IMR-90 (cell line): Measurements from ENCODE around the gene MAOB. TPM values are rescaled to one million over a fixed set of nuclear protein-coding genes. Genes with fewer than 3 reads are reported as not detected.

Experiments used
- ATAC-seq: fragments of 200-7000 bp; cut with Tn5 transposase; 2 replicates; pipeline ENCODE4 v1.9.1; 2020; ENCODE audit warnings: low read depth, mild to moderate bottlenecking, moderate library complexity
- BruUV-seq: library from RNA; stranded (reverse); fragments of 400-500 nt; replicated peaks from 2 replicates; lab custom pipeline; 2021; lab: Mats Ljungman, UMichigan
- CTCF ChIA-PET: fragments of 300-600 bp; formaldehyde crosslinking; extraction: SDS; loops from one replicate; lab custom pipeline; 2021; ENCODE audit warnings: antibody characterized with exemption; lab: Yijun Ruan, JAX
- POLR2A ChIA-PET: fragments of 300-600 bp; sonication (Branson Sonifier 250); formaldehyde crosslinking; loops from one replicate; lab custom pipeline; 2022; ENCODE audit warnings: antibody characterized with exemption; ENCODE audit not compliant: unreplicated experiment; lab: Charles Lee
- DNase-seq: peaks from one replicate; pipeline ENCODE4 v3.0.0; 2013
- H2AFZ ChIP-seq: replicated peaks from 2 replicates; pipeline ENCODE3; 2013; ENCODE audit warnings: low read length, mild to moderate bottlenecking; ENCODE audit not compliant: poor library complexity
- H2AK5ac ChIP-seq: 2 replicates; pipeline ENCODE4 v1.6.1; 2013; ENCODE audit warnings: low read depth, low read length, inconsistent platforms
- H2AK9ac ChIP-seq: replicated peaks from 2 replicates; pipeline ENCODE3; 2013; ENCODE audit warnings: mild to moderate bottlenecking, low read depth, low read length, moderate library complexity; ENCODE audit not compliant: poor library complexity
- H2BK120ac ChIP-seq: 2 replicates; pipeline ENCODE4 v1.6.1; 2013; ENCODE audit warnings: low read depth, low read length, inconsistent platforms
- H2BK15ac ChIP-seq: 3 replicates; pipeline ENCODE4 v1.6.1; 2013; ENCODE audit warnings: low read depth, low read length, inconsistent platforms
- H2BK20ac ChIP-seq: 2 replicates; pipeline ENCODE4 v1.6.1; 2013; ENCODE audit warnings: low read depth, mild to moderate bottlenecking, inconsistent platforms, low read length, moderate library complexity
- H2BK5ac ChIP-seq: 2 replicates; pipeline ENCODE4 v1.6.1; 2013; ENCODE audit warnings: mild to moderate bottlenecking, low read depth, low read length, inconsistent platforms; ENCODE audit not compliant: poor library complexity, severe bottlenecking
- H3K14ac ChIP-seq: replicated peaks from 2 replicates; pipeline ENCODE4 v1.6.1; 2013; ENCODE audit warnings: low read depth, low read length, inconsistent platforms
- H3K18ac ChIP-seq: 2 replicates; pipeline ENCODE4 v1.6.1; 2013; ENCODE audit warnings: low read depth, low read length, control low read depth
- H3K23ac ChIP-seq: 2 replicates; pipeline ENCODE4 v1.6.1; 2013; ENCODE audit warnings: low read depth, low read length, inconsistent platforms
- H3K27ac ChIP-seq: 2 replicates; pipeline ENCODE4 v1.5.1; 2013; ENCODE audit warnings: mild to moderate bottlenecking, control low read depth, low read length; ENCODE audit not compliant: insufficient read depth
- H3K27me3 ChIP-seq: 2 replicates; pipeline ENCODE4 v1.6.1; 2013; ENCODE audit warnings: low read length; ENCODE audit not compliant: control insufficient read depth, insufficient read depth
- H3K36me3 ChIP-seq: 2 replicates; pipeline ENCODE4 v1.6.1; 2013; ENCODE audit warnings: low read length, mixed read lengths; ENCODE audit not compliant: control insufficient read depth, insufficient read depth
- H3K4ac ChIP-seq: 2 replicates; pipeline ENCODE4 v1.6.1; 2013; ENCODE audit warnings: low read depth, low read length, inconsistent platforms
- H3K4me1 ChIP-seq: 2 replicates; pipeline ENCODE4 v1.6.1; 2013; ENCODE audit warnings: low read length, mixed read lengths; ENCODE audit not compliant: control insufficient read depth, insufficient read depth
- H3K4me2 ChIP-seq: 2 replicates; pipeline ENCODE4 v1.6.1; 2013; ENCODE audit warnings: low read depth, mild to moderate bottlenecking, control low read depth, low read length, moderate library complexity
- H3K4me3 ChIP-seq: 2 replicates; pipeline ENCODE4 v1.5.1; 2013; ENCODE audit warnings: low read depth, mild to moderate bottlenecking, control low read depth, low read length, moderate library complexity; ENCODE audit not compliant: insufficient read depth
- H3K56ac ChIP-seq: 2 replicates; pipeline ENCODE4 v1.6.1; 2013; ENCODE audit warnings: low read length, inconsistent platforms; ENCODE audit not compliant: insufficient read depth; ENCODE audit errors: extremely low read depth
- H3K79me1 ChIP-seq, 2 experiments: 2 replicates each; pipeline ENCODE4 v1.6.1; 2013; ENCODE audit warnings: low read length in 2 of 2, inconsistent platforms in 1 of 2, low read depth in 1 of 2
- H3K9ac ChIP-seq: 2 replicates; pipeline ENCODE4 v1.6.1; 2013; ENCODE audit warnings: low read depth, low read length, control low read depth
- H3K9me1 ChIP-seq: 2 replicates; pipeline ENCODE4 v1.6.1; 2013; ENCODE audit warnings: low read length, inconsistent platforms; ENCODE audit not compliant: insufficient read depth
- H3K9me3 ChIP-seq: 2 replicates; pipeline ENCODE4 v1.6.1; 2013; ENCODE audit warnings: low read length; ENCODE audit not compliant: control insufficient read depth, insufficient read depth
- H4K20me1 ChIP-seq: 2 replicates; pipeline ENCODE4 v1.6.1; 2013; ENCODE audit warnings: low read length, inconsistent platforms; ENCODE audit not compliant: insufficient read depth
- H4K5ac ChIP-seq: 2 replicates; pipeline ENCODE4 v1.6.1; 2013; ENCODE audit warnings: mild to moderate bottlenecking, low read depth, low read length, control low read depth
- H4K8ac ChIP-seq, 2 experiments: 2 replicates each; pipeline ENCODE4 v1.6.1; 2013; ENCODE audit warnings: low read depth in 2 of 2, low read length in 2 of 2, control low read depth in 1 of 2, inconsistent platforms in 1 of 2
- H4K91ac ChIP-seq: 2 replicates; pipeline ENCODE4 v1.6.1; 2013; ENCODE audit warnings: low read depth, low read length, inconsistent platforms; ENCODE audit not compliant: insufficient read depth
- BHLHE40 ChIP-seq: fragments of 150-350 bp; IDR thresholded peaks from 2 replicates; pipeline ENCODE4 v1.6.1; 2016; ENCODE audit warnings: mild to moderate bottlenecking, low read depth, low read length
- CEBPB ChIP-seq: IDR thresholded peaks from 2 replicates; pipeline ENCODE4 v1.6.1; 2012; ENCODE audit warnings: low read depth, low read length, improper control_type of control experiment
- CHD1 ChIP-seq: IDR thresholded peaks from 2 replicates; pipeline ENCODE4 v1.6.1; 2012; ENCODE audit warnings: low read depth, low read length, improper control_type of control experiment
- FOS ChIP-seq: fragments of 150-350 bp; IDR thresholded peaks from 2 replicates; pipeline ENCODE4 v1.6.1; 2016; ENCODE audit warnings: low read depth, low read length
- MAFK ChIP-seq: IDR thresholded peaks from 2 replicates; pipeline ENCODE4 v1.6.1; 2012; ENCODE audit warnings: low read depth, low read length, improper control_type of control experiment
- MAZ ChIP-seq: IDR thresholded peaks from 2 replicates; pipeline ENCODE4 v1.6.1; 2012; ENCODE audit warnings: low read depth, mild to moderate bottlenecking, low read length, improper control_type of control experiment, moderate library complexity, borderline replicate concordance
- NFE2L2 ChIP-seq: fragments of 150-350 bp; IDR thresholded peaks from 2 replicates; pipeline ENCODE4 v1.6.1; 2016; ENCODE audit warnings: low read depth, mild to moderate bottlenecking, low read length
- POLR2A ChIP-seq: IDR thresholded peaks from 2 replicates; pipeline ENCODE4 v1.6.1; 2012; ENCODE audit warnings: mild to moderate bottlenecking, low read depth, low read length
- RAD21 ChIP-seq: IDR thresholded peaks from 2 replicates; pipeline ENCODE4 v1.6.1; 2012; ENCODE audit warnings: low read length, improper control_type of control experiment
- RCOR1 ChIP-seq: IDR thresholded peaks from 2 replicates; pipeline ENCODE4 v1.6.1; 2012; ENCODE audit warnings: mild to moderate bottlenecking, low read length, improper control_type of control experiment; ENCODE audit not compliant: insufficient replicate concordance
- RFX5 ChIP-seq: IDR thresholded peaks from 2 replicates; pipeline ENCODE4 v1.8.0; 2012; ENCODE audit warnings: low read depth, mild to moderate bottlenecking, low read length, moderate library complexity
- SMC3 ChIP-seq: fragments of 150-350 bp; IDR thresholded peaks from 2 replicates; pipeline ENCODE4 v1.6.1; 2016; ENCODE audit warnings: low read depth, mild to moderate bottlenecking, antibody characterized with exemption, low read length, moderate library complexity
- WGBS, 2 experiments: methylation state at CpG; one replicate each; pipeline versions ENCODE4 v1.1.5 to v1.1.7; 2013; ENCODE audit warnings: missing lambda C conversion rate in 2 of 2; ENCODE audit not compliant: insufficient read length in 1 of 2; ENCODE audit errors: extremely low coverage in 2 of 2; 5-methylcytosine and 5-hydroxymethylcytosine counted together
- dilution Hi-C: fragments of 300-500 bp; cut with HindIII; formaldehyde crosslinking; loops from one replicate; pipeline ENCODE4 v1.14.3; 2018; ENCODE audit warnings: low sequenced_read_pairs; ENCODE audit not compliant: unreplicated experiment
- in situ Hi-C: fragments of 300-500 bp; cut with MboI; formaldehyde crosslinking; loops from 3 replicates; pipeline ENCODE4 v1.14.3; 2019; ENCODE audit warnings: low sequenced_read_pairs, inconsistent platforms, mixed read lengths
- intact Hi-C: fragments of 100-400 bp; cut with micrococcal nuclease; formaldehyde crosslinking; loops from 2 replicates; pipeline ENCODE4 v1.10.0; 2022
- polyA plus RNA-seq, 3 experiments: library from polyadenylated mRNA; depleted of rRNA; stranded (reverse); fragments of >200 nt; gene quantifications; 2 replicates each; pipeline ENCODE4 v1.2.3, GENCODE V29; 2012; ENCODE audit warnings: low replicate concordance in 1 of 3
- total RNA-seq: library from RNA; depleted of rRNA; stranded (reverse); fragments of >200 nt; gene quantifications from 2 replicates; pipeline ENCODE4 v1.2.3, GENCODE V29; 2012
- TF ChIP-seq, protein P1 (sequence below): fragments of 150-350 bp; IDR thresholded peaks from 2 replicates; pipeline ENCODE4 v1.6.1; 2017; ENCODE audit warnings: mild to moderate bottlenecking, antibody characterized with exemption, low read length, low read depth
- TF ChIP-seq, protein P2 (sequence below): conservative IDR thresholded peaks from 2 replicates; pipeline ENCODE4 v1.5.1; 2012; ENCODE audit warnings: mild to moderate bottlenecking, low read depth, low read length, improper control_type of control experiment
- TF ChIP-seq, protein P3 (sequence below): fragments of 150-350 bp; IDR thresholded peaks from 2 replicates; pipeline ENCODE4 v1.6.1; 2016; ENCODE audit warnings: low read depth, mild to moderate bottlenecking, low read length, moderate library complexity, borderline replicate concordance

MAOB gene
- total and polyA plus RNA-seq, 2 of the 4 experiments (the other 2 are of a cell fraction): 0.36 to 0.46 TPM

DNA sequence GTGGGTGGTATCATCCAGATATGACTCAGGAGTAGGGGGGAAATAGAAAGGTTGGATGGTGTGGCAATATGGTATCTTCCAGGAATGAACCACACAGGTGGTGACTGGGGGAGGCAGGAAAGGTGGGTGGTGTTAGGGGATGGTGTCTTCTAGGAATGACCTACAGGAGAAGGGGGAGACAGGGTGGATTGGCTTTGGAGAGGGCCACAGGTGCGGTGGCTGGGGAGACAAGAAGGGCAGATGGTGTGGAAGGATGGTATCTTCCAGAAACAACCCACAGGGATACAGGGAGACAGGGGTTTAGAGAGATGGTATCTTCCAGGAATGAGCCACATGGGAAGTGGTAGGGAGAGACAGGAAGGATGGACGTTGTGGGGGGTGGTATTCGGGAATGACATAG is 162.2 kb downstream of the MAOB start:
- 38% methylated on average over 1 of the region's 3 CpGs; no CpG with 5 or more reads in 1 of the 2 experiments for WGBS, 2 experiments
- Histone ChIP-seq H4K91ac (no peak overlapping the region), H2BK20ac (no peak overlapping the region), H3K79me1 (no peaks in the 10 kb centered on the region), H3K56ac (no peak overlapping the region), H3K9me1 (no peaks in the 10 kb centered on the region), H3K14ac (no peak overlapping the region), H3K4me2 (no peak overlapping the region), H3K27me3 (no peaks in the 10 kb centered on the region), H2BK5ac (no peak overlapping the region), H2BK120ac (no peak overlapping the region), H4K5ac (no peak overlapping the region), H2BK15ac (no peak overlapping the region), H2AK9ac (no peak overlapping the region), H3K4me1 (no peaks in the 10 kb centered on the region), H4K20me1 (no peaks in the 10 kb centered on the region), H3K9me3 (peaks cover 7% of the 10 kb centered on the region; the same call in 1 of the 2 replicates), H3K27ac (no peak overlapping the region), H3K4me3 (no peak overlapping the region), H2AK5ac (no peak overlapping the region), H3K23ac (no peak overlapping the region), H3K9ac (no peak overlapping the region), H4K8ac (no peak overlapping the region), H3K36me3 (no peaks in the 10 kb centered on the region), H3K4ac (no peak overlapping the region), H3K18ac (no peak overlapping the region), H2AFZ (no peak overlapping the region)
- no peak for DNase-seq
- ATAC-seq: no peak
- dilution Hi-C loops: no loop called here
- in situ Hi-C loops: no loop called here
- intact Hi-C loops: no loop called here
- ChIA-PET POLR2A (no interaction called here), CTCF (no interaction called here)
- BruUV-seq: no TSS peak
- TF ChIP-seq RCOR1 (no peak), CEBPB (no peak), FOS (no peak), POLR2A (no peak), CHD1 (no peak), NFE2L2 (no peak), BHLHE40 (no peak), RAD21 (no peak), SMC3 (no peak), MAFK (no peak), RFX5 (no peak), MAZ (no peak)
- TF ChIP-seq, protein P1, sequence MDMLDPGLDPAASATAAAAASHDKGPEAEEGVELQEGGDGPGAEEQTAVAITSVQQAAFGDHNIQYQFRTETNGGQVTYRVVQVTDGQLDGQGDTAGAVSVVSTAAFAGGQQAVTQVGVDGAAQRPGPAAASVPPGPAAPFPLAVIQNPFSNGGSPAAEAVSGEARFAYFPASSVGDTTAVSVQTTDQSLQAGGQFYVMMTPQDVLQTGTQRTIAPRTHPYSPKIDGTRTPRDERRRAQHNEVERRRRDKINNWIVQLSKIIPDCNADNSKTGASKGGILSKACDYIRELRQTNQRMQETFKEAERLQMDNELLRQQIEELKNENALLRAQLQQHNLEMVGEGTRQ: no peak
- TF ChIP-seq, protein P2, sequence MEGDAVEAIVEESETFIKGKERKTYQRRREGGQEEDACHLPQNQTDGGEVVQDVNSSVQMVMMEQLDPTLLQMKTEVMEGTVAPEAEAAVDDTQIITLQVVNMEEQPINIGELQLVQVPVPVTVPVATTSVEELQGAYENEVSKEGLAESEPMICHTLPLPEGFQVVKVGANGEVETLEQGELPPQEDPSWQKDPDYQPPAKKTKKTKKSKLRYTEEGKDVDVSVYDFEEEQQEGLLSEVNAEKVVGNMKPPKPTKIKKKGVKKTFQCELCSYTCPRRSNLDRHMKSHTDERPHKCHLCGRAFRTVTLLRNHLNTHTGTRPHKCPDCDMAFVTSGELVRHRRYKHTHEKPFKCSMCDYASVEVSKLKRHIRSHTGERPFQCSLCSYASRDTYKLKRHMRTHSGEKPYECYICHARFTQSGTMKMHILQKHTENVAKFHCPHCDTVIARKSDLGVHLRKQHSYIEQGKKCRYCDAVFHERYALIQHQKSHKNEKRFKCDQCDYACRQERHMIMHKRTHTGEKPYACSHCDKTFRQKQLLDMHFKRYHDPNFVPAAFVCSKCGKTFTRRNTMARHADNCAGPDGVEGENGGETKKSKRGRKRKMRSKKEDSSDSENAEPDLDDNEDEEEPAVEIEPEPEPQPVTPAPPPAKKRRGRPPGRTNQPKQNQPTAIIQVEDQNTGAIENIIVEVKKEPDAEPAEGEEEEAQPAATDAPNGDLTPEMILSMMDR: no peak
- TF ChIP-seq, protein P3, sequence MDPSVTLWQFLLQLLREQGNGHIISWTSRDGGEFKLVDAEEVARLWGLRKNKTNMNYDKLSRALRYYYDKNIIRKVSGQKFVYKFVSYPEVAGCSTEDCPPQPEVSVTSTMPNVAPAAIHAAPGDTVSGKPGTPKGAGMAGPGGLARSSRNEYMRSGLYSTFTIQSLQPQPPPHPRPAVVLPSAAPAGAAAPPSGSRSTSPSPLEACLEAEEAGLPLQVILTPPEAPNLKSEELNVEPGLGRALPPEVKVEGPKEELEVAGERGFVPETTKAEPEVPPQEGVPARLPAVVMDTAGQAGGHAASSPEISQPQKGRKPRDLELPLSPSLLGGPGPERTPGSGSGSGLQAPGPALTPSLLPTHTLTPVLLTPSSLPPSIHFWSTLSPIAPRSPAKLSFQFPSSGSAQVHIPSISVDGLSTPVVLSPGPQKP: no peak
